H9 (cell line): Measurements from ENCODE around the gene OR51V1. TPM values are rescaled to one million over a fixed set of nuclear protein-coding genes. Genes with fewer than 3 reads are reported as not detected.

Experiments used
- DNase-seq: peaks from one replicate; pipeline ENCODE4 v3.0.0-alpha.2; 2017
- H2AFZ ChIP-seq: one replicate; pipeline ENCODE4 v1.6.1; 2013; ENCODE audit warnings: mild to moderate bottlenecking, low read length, control low read depth, moderate library complexity
- H2AK5ac ChIP-seq: 2 replicates; pipeline ENCODE4 v1.6.1; 2013; ENCODE audit warnings: low read length, control low read depth, mixed read lengths; ENCODE audit not compliant: insufficient read length
- H2BK120ac ChIP-seq: one replicate; pipeline ENCODE4 v1.6.1; 2013; ENCODE audit warnings: low read depth, mild to moderate bottlenecking, low read length, control low read depth, inconsistent platforms; ENCODE audit not compliant: poor library complexity, severe bottlenecking
- H2BK12ac ChIP-seq: 2 replicates; pipeline ENCODE4 v1.6.1; 2013; ENCODE audit warnings: low read length, control low read depth, mixed read lengths, low read depth; ENCODE audit not compliant: insufficient read length
- H2BK15ac ChIP-seq: 2 replicates; pipeline ENCODE4 v1.6.1; 2013; ENCODE audit warnings: low read depth, low read length, control low read depth
- H2BK20ac ChIP-seq: one replicate; pipeline ENCODE4 v1.6.1; 2013; ENCODE audit warnings: low read depth, mild to moderate bottlenecking, low read length, control low read depth, inconsistent platforms; ENCODE audit not compliant: poor library complexity, severe bottlenecking
- H2BK5ac ChIP-seq: 2 replicates; pipeline ENCODE4 v1.6.1; 2013; ENCODE audit warnings: low read length, control low read depth, mixed read lengths; ENCODE audit not compliant: insufficient read length
- H3K14ac ChIP-seq: 2 replicates; pipeline ENCODE4 v1.6.1; 2013; ENCODE audit warnings: low read length, control low read depth; ENCODE audit not compliant: insufficient read depth
- H3K18ac ChIP-seq: 2 replicates; pipeline ENCODE4 v1.6.1; 2013; ENCODE audit warnings: low read depth, mild to moderate bottlenecking, mixed read lengths, low read length, control low read depth; ENCODE audit not compliant: insufficient read length
- H3K23ac ChIP-seq: 2 replicates; pipeline ENCODE4 v1.6.1; 2013; ENCODE audit warnings: low read length, control low read depth, mixed read lengths, low read depth; ENCODE audit not compliant: insufficient read length
- H3K23me2 ChIP-seq: 2 replicates; pipeline ENCODE4 v1.6.1; 2013; ENCODE audit warnings: low read depth, mild to moderate bottlenecking, mixed read lengths, low read length, control low read depth; ENCODE audit not compliant: insufficient read length, poor library complexity, severe bottlenecking
- H3K27ac ChIP-seq: 2 replicates; pipeline ENCODE4 v1.5.1; 2013; ENCODE audit warnings: low read length, control low read depth, mixed read lengths, low read depth; ENCODE audit not compliant: insufficient read length
- H3K27me3 ChIP-seq: 2 replicates; pipeline ENCODE4 v1.6.1; 2013; ENCODE audit warnings: low read length, control low read depth, inconsistent platforms; ENCODE audit not compliant: insufficient read depth
- H3K4ac ChIP-seq: 2 replicates; pipeline ENCODE4 v1.6.1; 2013; ENCODE audit warnings: low read depth, mild to moderate bottlenecking, control low read depth, inconsistent platforms, low read length, moderate library complexity
- H3K4me1 ChIP-seq: 2 replicates; pipeline ENCODE4 v1.6.1; 2013; ENCODE audit warnings: low read length, control low read depth, inconsistent platforms; ENCODE audit not compliant: insufficient read depth
- H3K4me2 ChIP-seq: 2 replicates; pipeline ENCODE4 v1.6.1; 2013; ENCODE audit warnings: low read length, control low read depth, mixed read lengths; ENCODE audit not compliant: insufficient read length, insufficient read depth
- H3K56ac ChIP-seq: 2 replicates; pipeline ENCODE4 v1.6.1; 2013; ENCODE audit warnings: low read depth, mild to moderate bottlenecking, mixed read lengths, low read length, control low read depth; ENCODE audit not compliant: insufficient read length
- H3K79me1 ChIP-seq: 2 replicates; pipeline ENCODE4 v1.6.1; 2013; ENCODE audit warnings: low read depth, mild to moderate bottlenecking, moderate library complexity, low read length, control low read depth, inconsistent platforms; ENCODE audit not compliant: insufficient read depth, poor library complexity, severe bottlenecking
- H3K79me2 ChIP-seq: 2 replicates; pipeline ENCODE4 v1.6.1; 2013; ENCODE audit warnings: low read length, control low read depth, inconsistent platforms; ENCODE audit not compliant: insufficient read depth
- H3K9ac ChIP-seq: 2 replicates; pipeline ENCODE4 v1.6.1; 2013; ENCODE audit warnings: low read length, control low read depth, mixed read lengths; ENCODE audit not compliant: insufficient read length; ENCODE audit errors: extremely low read depth
- H3K9me3 ChIP-seq: one replicate; pipeline ENCODE4 v1.6.1; 2013; ENCODE audit warnings: low read depth, low read length, inconsistent platforms; ENCODE audit not compliant: control insufficient read depth
- H3T11ph ChIP-seq: one replicate; pipeline ENCODE4 v1.6.1; 2013; ENCODE audit warnings: mild to moderate bottlenecking, low read length, control low read depth, inconsistent platforms
- H4K20me1 ChIP-seq: one replicate; pipeline ENCODE4 v1.6.1; 2013; ENCODE audit not compliant: control insufficient read depth, insufficient read length, insufficient read depth
- H4K5ac ChIP-seq: 2 replicates; pipeline ENCODE4 v1.6.1; 2013; ENCODE audit warnings: low read depth, mild to moderate bottlenecking, mixed read lengths, low read length, control low read depth; ENCODE audit not compliant: insufficient read length
- H4K8ac ChIP-seq: replicated peaks from 2 replicates; pipeline ENCODE4 v1.6.1; 2013; ENCODE audit warnings: low read length, control low read depth, mixed read lengths, low read depth; ENCODE audit not compliant: insufficient read length
- H4K91ac ChIP-seq: 2 replicates; pipeline ENCODE4 v1.6.1; 2013; ENCODE audit warnings: low read depth, mild to moderate bottlenecking, moderate library complexity, mixed read lengths, low read length, control low read depth; ENCODE audit not compliant: insufficient read length
- H3K27ac Mint-ChIP-seq, 3 experiments: 2 replicates in 2 of 3; 3 replicates in 1 of 3; pipeline ENCODE4 v1.8.0; 2020 to 2021; ENCODE audit warnings: mixed read lengths in 3 of 3, mild to moderate bottlenecking in 1 of 3, moderate library complexity in 1 of 3
- H3K27me3 Mint-ChIP-seq: 2 replicates; pipeline ENCODE4 v1.8.0; 2021; ENCODE audit warnings: low read depth, mild to moderate bottlenecking, moderate library complexity, mixed read lengths
- H3K36me3 Mint-ChIP-seq, 3 experiments: 2 replicates in 2 of 3; 3 replicates in 1 of 3; pipeline ENCODE4 v1.8.0; 2020 to 2021; ENCODE audit warnings: low read depth in 3 of 3, mixed read lengths in 3 of 3; ENCODE audit not compliant: insufficient read depth in 1 of 3
- H3K4me1 Mint-ChIP-seq, 2 experiments: 2 replicates each; pipeline ENCODE4 v1.8.0; 2020; ENCODE audit warnings: mixed read lengths in 2 of 2
- H3K4me3 Mint-ChIP-seq, 2 experiments: 2 replicates in 1 of 2; 3 replicates in 1 of 2; pipeline ENCODE4 v1.8.0; 2020 to 2021; ENCODE audit warnings: mild to moderate bottlenecking in 2 of 2, mixed read lengths in 2 of 2, moderate library complexity in 1 of 2
- H3K9me3 Mint-ChIP-seq, 2 experiments: 2 replicates in 1 of 2; 3 replicates in 1 of 2; pipeline ENCODE4 v1.8.0; 2020; ENCODE audit warnings: mild to moderate bottlenecking in 2 of 2, mixed read lengths in 2 of 2, moderate library complexity in 1 of 2
- WGBS: extraction: QIAGEN DNeasy Blood & Tissue Kit; methylation state at CpG from one replicate; pipeline ENCODE4 v1.1.7; 2013; ENCODE audit warnings: missing lambda C conversion rate, low lambda C conversion rate, mixed read lengths; ENCODE audit not compliant: insufficient read length; ENCODE audit errors: extremely low coverage; 5-methylcytosine and 5-hydroxymethylcytosine counted together
- total RNA-seq: library from RNA; stranded (reverse); gene quantifications from 2 replicates; pipeline ENCODE4 v1.2.1, GENCODE V29; 2021
- TF ChIP-seq, protein P1 (sequence below): fragments of 200-600 bp; sonication (generic); conservative IDR thresholded peaks from 3 replicates; pipeline ENCODE4 v1.8.0; 2021; ENCODE audit warnings: antibody characterized with exemption, mild to moderate bottlenecking

The OR51V1 gene
- total RNA-seq, 1 experiment from 2014 or later: not detected

DNA sequence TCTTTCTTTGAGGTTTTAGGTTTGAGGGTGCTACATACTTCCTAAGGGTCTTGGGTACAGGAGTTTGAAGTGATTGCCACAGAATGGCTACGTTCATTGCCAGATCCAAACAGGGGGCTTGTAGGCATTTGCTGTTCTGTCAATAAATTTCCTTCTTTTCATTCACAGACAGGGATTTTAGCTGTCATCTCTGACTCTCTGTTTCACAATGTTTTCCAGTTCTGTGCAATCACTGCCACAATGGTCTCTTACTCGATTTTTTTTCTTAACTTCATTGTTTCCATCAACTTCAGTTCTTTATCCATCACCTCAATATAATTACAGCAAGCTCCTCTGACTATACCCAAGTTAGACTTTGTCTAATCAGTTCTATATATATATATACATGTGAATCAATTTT is 40.0 kb upstream of the OR51V1 start:
- H3K79me1 ChIP-seq: no peaks in the 10 kb centered on the region
- Mint-ChIP-seq H3K9me3 (no peaks in the 10 kb centered on the region), H3K27me3 (peaks cover 2% of the 10 kb centered on the region), H3K36me3 (no peaks in the 10 kb centered on the region), H3K27ac (no peak overlapping the region), H3K4me3 (no peak overlapping the region), H3K4me1 (no peaks in the 10 kb centered on the region)
- H3K4ac ChIP-seq: no peak overlapping the region
- H3K23ac ChIP-seq: no peak overlapping the region
- no peak overlapping the region for H2BK20ac ChIP-seq
- H3K27ac ChIP-seq: no peak overlapping the region
- H2BK12ac ChIP-seq: no peak overlapping the region
- no peak overlapping the region for H3K14ac ChIP-seq
- H3K18ac ChIP-seq: no peak overlapping the region
- H2AK5ac ChIP-seq: no peak overlapping the region
- no peak overlapping the region for H4K5ac ChIP-seq
- WGBS: no CpG with 5 or more reads among the region's 2 CpGs
- H3T11ph ChIP-seq: no peak overlapping the region
- H4K91ac ChIP-seq: no peak overlapping the region
- no peaks in the 10 kb centered on the region for H3K9me3 ChIP-seq
- no peaks in the 10 kb centered on the region for H3K23me2 ChIP-seq
- H4K8ac ChIP-seq: no peak overlapping the region
- H3K27me3 ChIP-seq: no peaks in the 10 kb centered on the region
- H3K4me2 ChIP-seq: no peak overlapping the region
- H2BK5ac ChIP-seq: no peak overlapping the region
- no peak overlapping the region for H3K9ac ChIP-seq
- no peak overlapping the region for H3K56ac ChIP-seq
- no peaks in the 10 kb centered on the region for H4K20me1 ChIP-seq
- DNase-seq: no peak
- TF ChIP-seq, protein P1, sequence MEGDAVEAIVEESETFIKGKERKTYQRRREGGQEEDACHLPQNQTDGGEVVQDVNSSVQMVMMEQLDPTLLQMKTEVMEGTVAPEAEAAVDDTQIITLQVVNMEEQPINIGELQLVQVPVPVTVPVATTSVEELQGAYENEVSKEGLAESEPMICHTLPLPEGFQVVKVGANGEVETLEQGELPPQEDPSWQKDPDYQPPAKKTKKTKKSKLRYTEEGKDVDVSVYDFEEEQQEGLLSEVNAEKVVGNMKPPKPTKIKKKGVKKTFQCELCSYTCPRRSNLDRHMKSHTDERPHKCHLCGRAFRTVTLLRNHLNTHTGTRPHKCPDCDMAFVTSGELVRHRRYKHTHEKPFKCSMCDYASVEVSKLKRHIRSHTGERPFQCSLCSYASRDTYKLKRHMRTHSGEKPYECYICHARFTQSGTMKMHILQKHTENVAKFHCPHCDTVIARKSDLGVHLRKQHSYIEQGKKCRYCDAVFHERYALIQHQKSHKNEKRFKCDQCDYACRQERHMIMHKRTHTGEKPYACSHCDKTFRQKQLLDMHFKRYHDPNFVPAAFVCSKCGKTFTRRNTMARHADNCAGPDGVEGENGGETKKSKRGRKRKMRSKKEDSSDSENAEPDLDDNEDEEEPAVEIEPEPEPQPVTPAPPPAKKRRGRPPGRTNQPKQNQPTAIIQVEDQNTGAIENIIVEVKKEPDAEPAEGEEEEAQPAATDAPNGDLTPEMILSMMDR: no peak
- H3K4me1 ChIP-seq: no peaks in the 10 kb centered on the region
- no peak overlapping the region for H2AFZ ChIP-seq
- no peak overlapping the region for H2BK15ac ChIP-seq
- H2BK120ac ChIP-seq: no peak overlapping the region
- H3K79me2 ChIP-seq: no peaks in the 10 kb centered on the region
